SW 1271 (cell line): Measurements from ENCODE around the gene HOXA11.

Experiments
- DNase-seq, 2 experiments: peaks; one replicate each; lab custom pipeline; 2025; lab: John Stamatoyannopoulos, UW

Gene HOXA11

GRCh38 chr7:27147199-27148030, 37.6 kb downstream of the HOXA11 start, which contains the start of gene HOXA6:
TSS of gene HOXA6 (minus strand) at chr7:27147774. CDS start at chr7:27147749, 25 bp downstream.
- no peak for DNase-seq

DNA sequence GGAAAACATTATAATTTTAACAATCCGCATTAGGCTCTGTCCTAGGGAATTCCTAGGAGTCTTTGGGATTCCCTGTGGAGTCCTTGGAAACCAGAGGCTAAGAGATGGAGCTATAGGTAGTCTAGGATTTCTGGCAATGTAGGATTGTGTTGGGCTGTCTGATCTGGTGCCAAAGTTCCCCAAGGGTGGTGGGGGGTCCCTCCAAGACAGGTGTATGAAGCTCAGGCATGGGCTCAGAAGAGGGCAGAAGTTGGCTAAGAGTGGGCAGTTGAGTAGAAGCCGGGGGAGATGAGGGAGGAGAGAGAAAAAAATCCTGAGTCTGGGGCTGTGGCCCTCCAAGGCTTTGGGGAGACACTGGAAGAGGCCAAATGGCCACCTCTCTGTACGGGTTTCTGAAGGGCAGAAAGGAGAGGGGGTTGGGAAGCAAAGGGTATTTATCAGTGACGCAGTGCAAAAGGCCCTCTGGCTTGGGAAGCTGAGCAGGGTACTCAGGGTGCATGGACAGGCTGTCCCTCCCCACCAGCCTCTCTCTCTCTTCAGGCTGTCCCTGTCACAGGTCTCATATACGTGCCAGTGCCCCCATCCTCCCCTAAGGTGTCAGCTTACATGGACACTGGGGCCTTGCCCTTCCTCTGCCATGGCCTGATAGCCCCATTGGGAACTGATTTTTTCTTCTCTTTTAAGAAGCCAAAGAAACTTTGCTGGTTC, 38.4 kb downstream of the HOXA11 start:
- DNase-seq: no peak

DNA sequence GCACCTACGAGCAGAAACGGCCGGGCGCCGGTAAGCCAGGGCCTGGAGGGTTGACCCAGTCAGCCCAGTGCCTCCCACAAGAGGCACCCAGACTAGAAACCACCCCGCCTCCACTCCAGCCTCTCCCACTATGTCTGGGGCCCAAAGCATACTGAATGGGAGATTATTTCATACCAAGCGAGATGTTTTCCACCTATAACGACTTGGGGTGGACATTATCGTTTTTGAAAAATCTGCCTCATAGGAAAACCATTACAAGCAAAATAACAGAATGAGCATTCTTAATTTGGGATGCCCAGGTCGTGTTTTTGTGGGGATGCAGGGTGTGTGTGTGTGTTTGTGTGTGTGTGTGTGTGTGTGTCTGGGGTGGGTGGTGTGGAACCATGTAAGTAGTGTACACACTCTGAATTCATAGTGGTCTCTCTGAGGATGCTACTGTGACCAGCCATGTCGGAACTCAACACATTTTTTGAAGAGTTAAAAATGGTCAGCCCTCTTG, 39.1 kb downstream of the HOXA11 start:
- no peak for DNase-seq

DNA sequence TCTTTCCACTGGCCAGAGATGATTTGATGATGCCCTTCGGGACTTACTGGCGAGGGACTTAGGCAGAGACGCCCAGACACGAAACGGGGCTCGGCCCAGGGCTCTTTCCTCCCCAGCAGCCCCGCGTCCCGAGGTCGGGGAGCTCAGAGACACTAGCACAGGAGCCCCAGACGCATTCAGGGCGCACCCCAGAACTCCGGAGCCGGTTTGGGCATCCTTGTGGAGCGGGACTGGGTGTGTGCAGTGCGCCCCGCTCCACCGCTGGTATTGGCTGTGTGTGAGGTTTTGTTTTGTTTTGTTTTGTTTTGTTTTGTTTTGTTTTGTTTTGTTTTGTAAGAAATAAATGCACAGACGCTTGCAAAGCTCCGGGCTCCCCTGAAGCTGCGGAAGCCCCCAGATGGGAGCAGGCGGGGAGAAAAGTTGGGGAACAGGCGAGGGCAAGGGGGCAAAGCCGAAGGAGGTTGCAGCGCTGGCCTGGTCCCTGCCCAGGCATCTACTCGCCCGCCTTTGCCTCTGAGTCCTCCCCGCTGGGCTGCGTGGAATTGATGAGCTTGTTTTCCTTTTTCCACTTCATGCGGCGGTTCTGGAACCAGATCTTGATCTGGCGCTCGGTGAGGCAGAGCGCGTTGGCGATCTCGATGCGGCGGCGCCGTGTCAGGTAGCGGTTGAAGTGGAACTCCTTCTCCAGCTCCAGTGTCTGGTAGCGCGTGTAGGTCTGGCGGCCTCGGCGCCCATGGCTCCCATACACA, 39.7 kb downstream of the HOXA11 start:
- no peak for DNase-seq

DNA sequence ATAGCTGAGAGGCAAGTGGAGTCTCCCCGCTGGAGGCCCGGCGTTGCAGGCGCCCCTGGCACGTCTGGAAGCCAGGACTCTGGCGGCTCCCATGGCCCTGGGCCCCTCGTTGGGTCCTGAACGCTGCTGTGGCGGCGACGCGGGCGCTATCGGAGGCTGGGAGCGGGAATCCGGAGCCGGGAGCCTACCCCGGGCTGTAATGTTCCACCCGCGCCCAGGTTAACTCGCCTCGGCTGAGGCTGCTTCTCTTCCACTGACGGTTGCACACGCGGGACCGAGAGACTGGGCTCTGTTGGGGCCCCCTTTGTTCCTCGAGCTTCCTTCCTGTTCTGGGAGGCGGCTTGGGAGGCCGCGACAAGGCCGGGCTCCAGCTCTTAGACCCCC, 40.3 kb downstream of the HOXA11 start:
- no peak for DNase-seq

- no peak for DNase-seq
Observed at GRCh38 chr7:27143950-27144780, 40.9 kb downstream of the HOXA11 start.

GRCh38 chr7:27143023-27143949, 41.7 kb downstream of the HOXA11 start, which contains the start of gene HOXA5:
TSS of gene HOXA5 (minus strand) at chr7:27143681. CDS start at chr7:27143607, 74 bp downstream.
- peak in 1 of 2 experiments; percentile 68 for DNase-seq

DNA sequence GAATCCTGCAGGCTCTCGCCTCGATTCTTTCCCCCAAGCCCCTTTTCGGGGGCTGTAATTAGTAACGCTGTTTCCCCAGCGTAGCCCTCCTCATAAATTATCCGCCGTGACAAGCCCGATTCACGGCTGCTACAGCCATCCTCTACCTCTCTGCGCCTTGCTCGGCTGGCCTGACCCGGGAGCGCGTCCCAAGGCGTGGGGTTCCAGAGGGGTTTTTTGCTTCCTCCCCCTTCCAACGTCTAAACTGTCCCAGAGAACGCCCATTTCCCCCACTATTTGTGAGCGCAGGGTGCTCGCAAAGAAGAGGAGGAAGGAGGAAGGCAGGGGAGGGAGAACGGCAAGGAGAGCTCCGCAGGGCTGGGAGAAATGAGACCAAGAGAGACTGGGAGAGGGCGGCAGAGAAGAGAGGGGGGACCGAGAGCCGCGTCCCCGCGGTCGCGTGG, 42.4 kb downstream of the HOXA11 start:
- no peak for DNase-seq

DNA sequence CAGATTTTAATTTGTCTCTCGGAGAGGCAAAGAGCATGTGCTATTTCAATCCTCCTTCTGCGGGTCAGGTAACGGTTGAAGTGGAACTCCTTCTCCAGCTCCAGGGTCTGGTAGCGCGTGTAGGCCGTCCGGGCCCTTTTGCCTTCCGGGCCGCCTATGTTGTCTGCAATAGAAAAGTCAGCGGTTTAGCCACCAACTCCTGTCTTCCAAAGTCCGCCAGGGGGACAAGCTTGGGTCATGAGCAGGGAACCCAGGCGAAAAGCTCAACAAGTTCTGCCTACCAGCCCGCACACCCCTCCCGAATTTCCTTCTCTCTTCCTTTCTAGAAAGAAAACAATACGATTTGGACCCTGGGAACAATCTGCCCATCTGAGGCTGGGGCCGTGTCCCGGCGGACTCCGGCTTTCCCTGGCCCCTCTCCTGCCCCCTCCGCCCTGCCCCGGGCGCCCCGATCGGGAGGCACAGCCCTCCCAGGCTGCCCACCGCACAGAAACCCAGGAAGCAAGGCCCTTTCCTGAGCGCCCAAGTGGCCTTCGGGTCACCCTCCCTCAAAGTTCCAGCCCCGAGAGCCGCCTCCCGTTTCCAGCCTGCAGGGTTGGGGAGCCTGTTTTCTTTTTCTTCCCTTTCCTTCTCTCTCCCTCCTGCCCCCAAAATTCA, 43.0 kb downstream of the HOXA11 start:
- DNase-seq: no peak

GRCh38 chr7:27141137-27141922, 43.7 kb downstream of the HOXA11 start:
- no peak for DNase-seq

GRCh38 chr7:27140126-27140857, 44.7 kb downstream of the HOXA11 start:
- DNase-seq: no peak

- no peak for DNase-seq
Observed at GRCh38 chr7:27139334-27140125, 45.5 kb downstream of the HOXA11 start.

GRCh38 chr7:27138985-27139333, 46.1 kb downstream of the HOXA11 start:
- no peak for DNase-seq

- DNase-seq: no peak
Observed at GRCh38 chr7:27138472-27138871, 46.6 kb downstream of the HOXA11 start.

GRCh38 chr7:27137640-27138315, 47.3 kb downstream of the HOXA11 start:
- DNase-seq: no peak

- DNase-seq: no peak
Observed at GRCh38 chr7:27134392-27134791, 50.6 kb downstream of the HOXA11 start.
